HUES6 (cell line): ENCODE measurements around the gene ENOX1.
A peak's percentile ranks its signal among the peaks of the same experiment; 100 is the strongest.

Experiments
- H3K27ac ChIP-seq: 2 replicates; pipeline ENCODE4 v1.7.0; 2013; ENCODE audit warnings: low read depth, mild to moderate bottlenecking, low read length, inconsistent platforms
- H3K27me3 ChIP-seq: 2 replicates; pipeline ENCODE4 v1.6.1; 2013; ENCODE audit warnings: low read length; ENCODE audit not compliant: control insufficient read depth, insufficient read depth
- H3K36me3 ChIP-seq: 2 replicates; pipeline ENCODE4 v1.6.1; 2013; ENCODE audit warnings: low read length; ENCODE audit not compliant: control insufficient read depth, insufficient read depth
- H3K4me1 ChIP-seq: 2 replicates; pipeline ENCODE4 v1.6.1; 2013; ENCODE audit warnings: low read length; ENCODE audit not compliant: control insufficient read depth, insufficient read depth
- H3K4me3 ChIP-seq: 2 replicates; pipeline ENCODE4 v1.5.1; 2013; ENCODE audit warnings: low read depth, low read length
- H3K9ac ChIP-seq: one replicate; pipeline ENCODE4 v1.6.1; 2013; ENCODE audit warnings: mild to moderate bottlenecking, low read length
- H3K9me3 ChIP-seq: 2 replicates; pipeline ENCODE4 v1.6.1; 2013; ENCODE audit warnings: low read depth, low read length; ENCODE audit not compliant: control insufficient read depth, insufficient read depth

Gene ENOX1

GRCh38 chr13:43316946-43317353 lies 469.8 kb downstream of the ENOX1 start:
- Histone ChIP-seq H3K36me3 (no peaks in the 10 kb centered on the region), H3K27ac (peak overlapping the region; percentile 10; the same call in 1 of the 2 replicates), H3K4me3 (peak overlapping the region; percentile 5; the same call in 1 of the 2 replicates), H3K9me3 (no peaks in the 10 kb centered on the region), H3K27me3 (no peaks in the 10 kb centered on the region), H3K9ac (no peak overlapping the region), H3K4me1 (peaks cover 41% of the 10 kb centered on the region)

GRCh38 chr13:43316281-43316680 lies 470.5 kb downstream of the ENOX1 start:
- Histone ChIP-seq H3K27ac (peak overlapping the region; percentile 35), H3K27me3 (no peaks in the 10 kb centered on the region), H3K9ac (no peak overlapping the region), H3K36me3 (no peaks in the 10 kb centered on the region), H3K9me3 (no peaks in the 10 kb centered on the region), H3K4me1 (peaks cover 41% of the 10 kb centered on the region), H3K4me3 (no peak overlapping the region)

GRCh38 chr13:43315522-43315921 lies 471.2 kb downstream of the ENOX1 start:
- Histone ChIP-seq H3K9ac (no peak overlapping the region), H3K9me3 (no peaks in the 10 kb centered on the region), H3K27me3 (no peaks in the 10 kb centered on the region), H3K4me1 (peaks cover 40% of the 10 kb centered on the region), H3K4me3 (no peak overlapping the region), H3K36me3 (no peaks in the 10 kb centered on the region), H3K27ac (0 out of 2 replicates have a peak overlapping the region, but pooled peaks have one; percentile 35)

- H3K9ac ChIP-seq = no peak overlapping the region
- H3K36me3 ChIP-seq = no peaks in the 10 kb centered on the region
- H3K27me3 ChIP-seq = no peaks in the 10 kb centered on the region
- H3K27ac ChIP-seq = no peak overlapping the region
- H3K4me3 ChIP-seq = no peak overlapping the region
- no peaks in the 10 kb centered on the region for H3K9me3 ChIP-seq
- peaks cover 12% of the 10 kb centered on the region; the same call in 1 of the 2 replicates for H3K4me1 ChIP-seq
Observed at GRCh38 chr13:43309311-43309710, 477.5 kb downstream of the ENOX1 start.

GRCh38 chr13:43307921-43308433 lies 478.8 kb downstream of the ENOX1 start:
- Histone ChIP-seq H3K9me3 (no peaks in the 10 kb centered on the region), H3K9ac (no peak overlapping the region), H3K4me3 (no peak overlapping the region), H3K4me1 (peaks cover 16% of the 10 kb centered on the region; the same call in 1 of the 2 replicates), H3K27ac (no peak overlapping the region), H3K27me3 (no peaks in the 10 kb centered on the region), H3K36me3 (no peaks in the 10 kb centered on the region)

- Histone ChIP-seq H3K27me3 (no peaks in the 10 kb centered on the region), H3K9ac (no peak overlapping the region), H3K9me3 (no peaks in the 10 kb centered on the region), H3K4me3 (no peak overlapping the region), H3K4me1 (peaks cover 19% of the 10 kb centered on the region; the same call in 1 of the 2 replicates), H3K27ac (no peak overlapping the region), H3K36me3 (no peaks in the 10 kb centered on the region)
Observed at GRCh38 chr13:43307221-43307920, 479.4 kb downstream of the ENOX1 start.

GRCh38 chr13:43306372-43306771 lies 480.4 kb downstream of the ENOX1 start:
- Histone ChIP-seq H3K4me3 (no peak overlapping the region), H3K4me1 (peaks cover 19% of the 10 kb centered on the region; the same call in 1 of the 2 replicates), H3K27ac (no peak overlapping the region), H3K9me3 (no peaks in the 10 kb centered on the region), H3K27me3 (no peaks in the 10 kb centered on the region), H3K9ac (no peak overlapping the region), H3K36me3 (no peaks in the 10 kb centered on the region)

GRCh38 chr13:43305416-43305815 lies 481.4 kb downstream of the ENOX1 start:
- Histone ChIP-seq H3K27me3 (no peaks in the 10 kb centered on the region), H3K4me3 (no peak overlapping the region), H3K9me3 (no peaks in the 10 kb centered on the region), H3K36me3 (no peaks in the 10 kb centered on the region), H3K27ac (no peak overlapping the region), H3K9ac (no peak overlapping the region), H3K4me1 (peaks cover 19% of the 10 kb centered on the region; the same call in 1 of the 2 replicates)

GRCh38 chr13:43304945-43305344 lies 481.8 kb downstream of the ENOX1 start:
- Histone ChIP-seq H3K4me3 (no peak overlapping the region), H3K27me3 (no peaks in the 10 kb centered on the region), H3K9ac (no peak overlapping the region), H3K9me3 (no peaks in the 10 kb centered on the region), H3K4me1 (peaks cover 19% of the 10 kb centered on the region; the same call in 1 of the 2 replicates), H3K36me3 (no peaks in the 10 kb centered on the region), H3K27ac (no peak overlapping the region)

GRCh38 chr13:43304449-43304848 lies 482.3 kb downstream of the ENOX1 start:
- H3K4me1 ChIP-seq = peaks cover 19% of the 10 kb centered on the region; the same call in 1 of the 2 replicates

GRCh38 chr13:43303033-43303729 lies 483.6 kb downstream of the ENOX1 start:
- Histone ChIP-seq H3K36me3 (no peaks in the 10 kb centered on the region), H3K4me1 (peaks cover 27% of the 10 kb centered on the region), H3K27ac (no peak overlapping the region), H3K9me3 (no peaks in the 10 kb centered on the region), H3K27me3 (no peaks in the 10 kb centered on the region), H3K4me3 (no peak overlapping the region), H3K9ac (no peak overlapping the region)

More at GRCh38 chr13:43304449-43304848, 482.3 kb downstream of the ENOX1 start:
- H3K9me3 ChIP-seq = no peaks in the 10 kb centered on the region
- H3K27ac ChIP-seq = no peak overlapping the region
- H3K36me3 ChIP-seq = no peaks in the 10 kb centered on the region
- no peak overlapping the region for H3K9ac ChIP-seq
- no peak overlapping the region for H3K4me3 ChIP-seq
- no peaks in the 10 kb centered on the region for H3K27me3 ChIP-seq
